ENCODE data around the gene HS1BP3. TPM values are rescaled to one million over a fixed set of nuclear protein-coding genes. Genes with fewer than 3 reads are reported as not detected.

The HS1BP3 gene
- 24.6 and 34.2 TPM in 2 replicates for total RNA-seq (2014; rRNA removed)
- 25.0 TPM for polyA plus RNA-seq (2012)

GRCh38 chr2:20650877-20651730 is at the start of gene HS1BP3:
Gene HS1BP3, minus strand, starts transcription at chr2:20651098. Its CDS starts 35 bp downstream, at chr2:20651063.
- peak; percentile 69 for DNase-seq (ENCODE audit: low read depth)

- DNase-seq (ENCODE audit: low read depth), result peak; percentile 35
Observed at GRCh38 chr2:20698916-20699613, 48.2 kb upstream of the HS1BP3 start.

- DNase-seq (ENCODE audit: low read depth), result no peak
Observed at GRCh38 chr2:20697322-20697934, 46.5 kb upstream of the HS1BP3 start.

- no peak for DNase-seq (ENCODE audit: low read depth)
Observed at GRCh38 chr2:20696366-20696765, 45.5 kb upstream of the HS1BP3 start.

- no peak for DNase-seq (ENCODE audit: low read depth)
Observed at GRCh38 chr2:20693317-20693716, 42.4 kb upstream of the HS1BP3 start.

GRCh38 chr2:20692081-20692480 is 41.2 kb upstream of the HS1BP3 start:
- no peak for DNase-seq (ENCODE audit: low read depth)

- no peak for DNase-seq (ENCODE audit: low read depth)
Observed at GRCh38 chr2:20691076-20691734, 40.3 kb upstream of the HS1BP3 start.

GRCh38 chr2:20689428-20690264 is 38.7 kb upstream of the HS1BP3 start:
- DNase-seq (ENCODE audit: low read depth), result no peak

- DNase-seq (ENCODE audit: low read depth), result no peak
Observed at GRCh38 chr2:20687260-20687832, 36.4 kb upstream of the HS1BP3 start.

- no peak for DNase-seq (ENCODE audit: low read depth)
Observed at GRCh38 chr2:20684581-20685063, 33.7 kb upstream of the HS1BP3 start.

GRCh38 chr2:20682167-20682920 is 31.4 kb upstream of the HS1BP3 start:
- peak; percentile 16 for DNase-seq (ENCODE audit: low read depth)

GRCh38 chr2:20680744-20681375 is 30.0 kb upstream of the HS1BP3 start:
- no peak for DNase-seq (ENCODE audit: low read depth)

GRCh38 chr2:20678780-20679179 is 27.9 kb upstream of the HS1BP3 start:
- no peak for DNase-seq (ENCODE audit: low read depth)

- no peak for DNase-seq (ENCODE audit: low read depth)
Observed at GRCh38 chr2:20678086-20678395, 27.1 kb upstream of the HS1BP3 start.

GRCh38 chr2:20677301-20678085 is 26.6 kb upstream of the HS1BP3 start:
- DNase-seq (ENCODE audit: low read depth), result no peak

- no peak for DNase-seq (ENCODE audit: low read depth)
Observed at GRCh38 chr2:20676353-20677215, 25.7 kb upstream of the HS1BP3 start.

- no peak for DNase-seq (ENCODE audit: low read depth)
Observed at GRCh38 chr2:20675701-20676352, 24.9 kb upstream of the HS1BP3 start.

All from LHCN-M2 (cell line).